Activated CD4-positive, alpha-beta T cell treated with anti-CD3 and anti-CD28 coated beads, Interleukin-2, amount 10 ng/mL, durations not matched to agents 7 days and 5 days (primary cell): ENCODE data around the gene THSD4. TPM values are rescaled to one million over a fixed set of nuclear protein-coding genes. Genes with fewer than 3 reads are reported as not detected.

ENCODE experiments used
- CTCF ChIA-PET: fragments of 350-600 bp; sonication (Branson Sonifier 250); formaldehyde crosslinking; loops from one replicate; lab custom pipeline; 2021; ENCODE audit warnings: antibody characterized with exemption; lab: Charles Lee
- POLR2A ChIA-PET: fragments of 350-600 bp; sonication (Branson Sonifier 250); formaldehyde crosslinking; loops from one replicate; lab custom pipeline; 2021; ENCODE audit warnings: antibody characterized with exemption; lab: Charles Lee
- DNase-seq: peaks from one replicate; pipeline ENCODE4 v3.0.0-alpha.2; 2020
- H3K27ac Mint-ChIP-seq: one replicate; pipeline ENCODE4 v1.8.0; 2021; ENCODE audit warnings: mild to moderate bottlenecking, moderate library complexity, mixed read lengths
- H3K27me3 Mint-ChIP-seq: one replicate; pipeline ENCODE4 v1.8.0; 2021; ENCODE audit warnings: mixed read lengths
- H3K36me3 Mint-ChIP-seq: one replicate; pipeline ENCODE4 v1.8.0; 2021; ENCODE audit warnings: low read depth, mixed read lengths
- H3K4me1 Mint-ChIP-seq: one replicate; pipeline ENCODE4 v1.8.0; 2021; ENCODE audit warnings: mixed read lengths
- H3K4me3 Mint-ChIP-seq: one replicate; pipeline ENCODE4 v1.8.0; 2021; ENCODE audit warnings: mild to moderate bottlenecking, moderate library complexity, mixed read lengths
- H3K9me3 Mint-ChIP-seq: one replicate; pipeline ENCODE4 v1.8.0; 2021; ENCODE audit warnings: mixed read lengths
- total RNA-seq, 2 experiments: library from RNA; stranded (reverse); gene quantifications; one replicate each; pipeline ENCODE4 v1.2.3, GENCODE V29; 2021

THSD4 gene
- total RNA-seq, 2 experiments from 2014 or later: not detected

- H3K27me3 Mint-ChIP-seq: peaks cover 19% of the 10 kb centered on the region
- H3K4me1 Mint-ChIP-seq: peaks cover 25% of the 10 kb centered on the region
- H3K27ac Mint-ChIP-seq: no peak overlapping the region
- H3K9me3 Mint-ChIP-seq: no peaks in the 10 kb centered on the region
- DNase-seq: no peak
- ChIA-PET POLR2A (no interaction called here), CTCF (no interaction called here)
- H3K36me3 Mint-ChIP-seq: no peaks in the 10 kb centered on the region
- H3K4me3 Mint-ChIP-seq: no peak overlapping the region
Measured at GRCh38 chr15:71674354-71674753, 559.1 kb downstream of the THSD4 start.

DNA sequence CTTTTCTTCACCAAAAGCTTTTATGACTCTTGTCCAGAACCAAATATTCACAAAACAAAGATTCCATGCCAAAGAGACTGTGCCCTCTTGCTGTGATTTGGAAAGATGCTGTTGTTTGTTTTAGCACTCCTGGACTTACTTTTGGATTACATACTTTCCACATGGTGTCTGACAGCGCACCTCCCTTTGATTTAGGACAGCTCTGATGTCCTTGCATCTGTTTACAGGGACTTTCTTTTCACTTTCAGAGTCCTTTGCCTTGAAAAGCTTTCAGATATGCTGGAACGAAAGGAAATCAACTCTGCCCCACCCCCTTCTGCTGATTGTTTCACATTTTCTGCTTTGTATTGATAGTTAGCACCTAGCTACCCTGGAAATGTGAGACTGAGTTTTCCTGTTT lies 562.1 kb downstream of the THSD4 start:
- no peak overlapping the region for H3K27ac Mint-ChIP-seq

GRCh38 chr15:71677766-71678165 lies 562.5 kb downstream of the THSD4 start:
- POLR2A ChIA-PET: no interaction called here
- no peaks in the 10 kb centered on the region for H3K36me3 Mint-ChIP-seq
- peaks cover 31% of the 10 kb centered on the region for H3K4me1 Mint-ChIP-seq
- H3K9me3 Mint-ChIP-seq: no peaks in the 10 kb centered on the region
- no peak overlapping the region for H3K4me3 Mint-ChIP-seq
- CTCF ChIA-PET: no interaction called here
- no peak for DNase-seq
- no peak overlapping the region for H3K27ac Mint-ChIP-seq
- H3K27me3 Mint-ChIP-seq: peaks cover 7% of the 10 kb centered on the region

More for the DNA sequence above, 562.1 kb downstream of the THSD4 start:
- CTCF ChIA-PET: no interaction called here
- DNase-seq: no peak
- no peaks in the 10 kb centered on the region for H3K36me3 Mint-ChIP-seq
- POLR2A ChIA-PET: no interaction called here
- H3K9me3 Mint-ChIP-seq: no peaks in the 10 kb centered on the region
- peaks cover 31% of the 10 kb centered on the region for H3K4me1 Mint-ChIP-seq
- H3K27me3 Mint-ChIP-seq: peaks cover 11% of the 10 kb centered on the region
- no peak overlapping the region for H3K4me3 Mint-ChIP-seq

DNA sequence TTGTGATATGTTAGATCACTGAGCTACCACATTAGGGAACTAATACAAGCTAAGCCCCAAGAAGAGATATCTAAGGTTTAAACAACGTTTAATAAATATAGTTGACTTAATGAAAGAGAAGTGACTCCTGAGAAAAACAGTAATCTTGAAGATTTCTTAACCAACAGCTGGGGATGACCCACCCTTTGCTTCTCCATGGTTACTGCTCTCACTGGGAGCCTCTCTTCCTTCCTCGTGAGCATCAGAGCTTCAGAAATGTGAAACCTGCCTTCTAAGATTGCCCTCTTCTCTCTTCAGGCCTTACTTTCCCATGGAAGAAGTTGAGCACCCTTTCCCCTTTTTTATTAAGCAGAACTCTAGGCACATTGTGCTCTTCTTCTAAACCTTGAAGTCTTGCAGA lies 562.9 kb downstream of the THSD4 start:
- H3K27ac Mint-ChIP-seq: no peak overlapping the region
- no peaks in the 10 kb centered on the region for H3K9me3 Mint-ChIP-seq
- no peak for DNase-seq
- POLR2A ChIA-PET: no interaction called here
- no peak overlapping the region for H3K4me3 Mint-ChIP-seq
- CTCF ChIA-PET: no interaction called here
- H3K27me3 Mint-ChIP-seq: peaks cover 9% of the 10 kb centered on the region
- H3K36me3 Mint-ChIP-seq: no peaks in the 10 kb centered on the region
- peaks cover 31% of the 10 kb centered on the region for H3K4me1 Mint-ChIP-seq

DNA sequence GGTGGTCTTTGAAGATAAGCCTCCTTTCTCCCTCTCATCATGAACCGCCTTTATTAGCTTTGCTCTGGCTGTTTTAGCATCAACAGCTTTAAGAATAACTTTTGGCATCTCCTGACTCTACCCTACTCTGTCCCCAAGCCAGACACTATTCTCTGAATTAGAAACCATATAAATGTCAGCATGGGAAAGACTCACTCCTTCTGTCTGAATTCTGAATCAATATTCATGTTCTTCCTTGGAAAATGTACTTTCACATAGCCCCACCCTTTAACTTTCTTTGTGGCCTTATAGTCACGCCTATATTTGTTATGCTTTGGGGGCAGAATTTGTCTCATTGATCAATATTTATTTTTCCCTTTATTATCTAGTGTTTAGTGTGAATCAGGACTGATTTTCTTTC lies 563.3 kb downstream of the THSD4 start:
- CTCF ChIA-PET: no interaction called here

GRCh38 chr15:71679223-71679792 lies 564.0 kb downstream of the THSD4 start:
- Mint-ChIP-seq H3K27ac (peak overlapping the region; percentile 60), H3K36me3 (no peaks in the 10 kb centered on the region), H3K4me3 (no peak overlapping the region), H3K9me3 (no peaks in the 10 kb centered on the region), H3K27me3 (peaks cover 7% of the 10 kb centered on the region), H3K4me1 (peaks cover 31% of the 10 kb centered on the region)
- CTCF ChIA-PET: no interaction called here
- DNase-seq: no peak
- POLR2A ChIA-PET: no interaction called here

More for the DNA sequence above, 563.3 kb downstream of the THSD4 start:
- H3K27ac Mint-ChIP-seq: no peak overlapping the region
- no peak for DNase-seq
- H3K36me3 Mint-ChIP-seq: no peaks in the 10 kb centered on the region
- peaks cover 10% of the 10 kb centered on the region for H3K27me3 Mint-ChIP-seq
- POLR2A ChIA-PET: no interaction called here
- H3K4me3 Mint-ChIP-seq: no peak overlapping the region
- H3K9me3 Mint-ChIP-seq: no peaks in the 10 kb centered on the region
- H3K4me1 Mint-ChIP-seq: peaks cover 31% of the 10 kb centered on the region

DNA sequence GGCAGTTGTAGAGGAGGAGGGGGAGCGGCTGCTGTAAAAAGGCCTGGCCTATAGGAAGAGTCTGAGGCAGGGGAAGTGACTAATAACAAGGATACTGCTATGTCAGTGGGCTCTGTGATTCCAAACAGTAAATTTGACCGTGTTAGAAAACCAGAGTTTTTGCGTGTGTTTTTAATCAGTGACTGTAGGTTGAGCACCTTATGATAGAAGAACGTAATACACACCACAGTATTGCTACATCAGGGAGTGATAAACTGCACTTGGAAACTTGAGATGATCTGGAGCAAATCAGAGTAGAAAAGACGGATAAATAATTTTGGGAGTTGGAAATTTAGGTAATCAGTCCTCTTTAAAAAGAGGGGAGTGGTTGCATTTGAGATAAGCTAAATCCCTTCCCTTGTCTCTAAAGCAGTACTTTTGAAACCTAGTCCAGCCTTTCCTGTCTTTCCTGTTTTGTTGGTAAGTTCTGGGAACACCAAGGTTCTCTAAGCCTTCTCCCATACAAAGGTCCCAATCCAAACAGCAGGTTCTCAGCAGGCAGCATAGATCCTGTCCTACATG lies 564.6 kb downstream of the THSD4 start:
- no peaks in the 10 kb centered on the region for H3K9me3 Mint-ChIP-seq
- H3K36me3 Mint-ChIP-seq: no peaks in the 10 kb centered on the region
- peak overlapping the region; percentile 60 for H3K27ac Mint-ChIP-seq
- peaks cover 7% of the 10 kb centered on the region for H3K27me3 Mint-ChIP-seq
- H3K4me3 Mint-ChIP-seq: no peak overlapping the region
- ChIA-PET POLR2A (no interaction called here), CTCF (no interaction called here)
- no peak for DNase-seq
- H3K4me1 Mint-ChIP-seq: peaks cover 31% of the 10 kb centered on the region

DNA sequence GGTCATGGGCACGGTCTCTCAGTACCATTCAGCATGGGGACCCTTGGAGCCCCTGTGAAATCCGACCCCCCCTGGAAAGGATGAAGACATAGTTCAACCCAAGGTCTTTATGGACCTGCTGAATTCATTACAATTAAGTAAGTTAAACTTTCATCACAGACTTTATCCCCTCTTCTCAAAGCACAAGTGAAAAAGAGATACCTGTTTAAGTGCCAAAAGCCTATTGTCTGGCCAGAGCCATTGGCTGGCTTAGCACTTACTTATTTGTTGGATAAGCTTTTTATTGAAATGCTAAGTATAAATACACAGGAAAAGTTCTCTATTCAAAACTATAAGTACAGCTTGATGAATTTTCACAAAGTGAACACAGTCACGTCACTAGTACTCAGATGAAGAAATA lies 566.7 kb downstream of the THSD4 start:
- no peak for DNase-seq
- Mint-ChIP-seq H3K27me3 (peaks cover 9% of the 10 kb centered on the region), H3K4me3 (no peak overlapping the region), H3K4me1 (peaks cover 26% of the 10 kb centered on the region), H3K9me3 (no peaks in the 10 kb centered on the region), H3K36me3 (no peaks in the 10 kb centered on the region), H3K27ac (no peak overlapping the region)
- POLR2A ChIA-PET: no interaction called here
- CTCF ChIA-PET: no interaction called here

DNA sequence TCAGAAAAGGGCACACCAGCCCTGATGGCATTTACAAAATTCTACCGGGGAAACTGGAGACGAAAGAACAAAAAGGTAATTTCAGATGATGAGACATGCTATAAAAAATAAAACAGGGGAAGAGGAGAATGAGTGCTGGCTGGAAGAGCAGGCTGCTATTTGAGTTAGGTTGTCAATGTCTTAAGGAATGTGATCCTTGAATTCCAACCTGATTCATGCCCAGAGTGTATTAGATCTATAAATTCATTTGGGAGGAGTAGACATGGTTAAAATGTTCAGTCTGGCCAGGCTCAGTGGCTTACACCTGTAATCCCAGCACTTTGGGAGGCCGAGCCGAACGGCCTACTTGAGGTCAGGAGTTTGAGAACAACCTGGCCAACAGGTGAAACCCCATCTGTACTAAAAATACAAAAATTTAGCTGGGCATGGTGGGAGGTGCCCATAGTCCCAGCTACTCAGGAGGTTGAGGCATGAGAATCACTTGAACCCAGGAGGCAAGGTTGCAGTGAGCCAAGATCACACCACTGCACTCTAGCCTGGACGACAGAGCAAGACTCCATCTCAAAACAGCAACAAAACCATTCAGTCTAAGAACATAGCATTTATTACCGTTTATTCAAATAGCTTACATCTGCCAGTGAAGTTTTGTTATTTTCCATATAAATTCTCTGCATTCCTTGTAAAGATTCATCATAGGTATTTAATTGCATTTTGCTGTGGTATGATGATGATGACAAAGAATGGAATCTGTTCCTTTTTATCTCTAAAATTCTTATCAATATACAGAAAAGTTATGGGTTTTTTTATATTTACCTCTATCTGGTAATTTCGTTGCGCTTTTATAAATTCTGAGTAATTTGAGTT lies 568.4 kb downstream of the THSD4 start:
- ChIA-PET POLR2A (no interaction called here), CTCF (no interaction called here)
- Mint-ChIP-seq H3K27me3 (peaks cover 12% of the 10 kb centered on the region), H3K4me1 (peaks cover 11% of the 10 kb centered on the region), H3K4me3 (no peak overlapping the region), H3K36me3 (no peaks in the 10 kb centered on the region), H3K27ac (no peak overlapping the region), H3K9me3 (no peaks in the 10 kb centered on the region)
- no peak for DNase-seq

- no peaks in the 10 kb centered on the region for H3K36me3 Mint-ChIP-seq
- no peaks in the 10 kb centered on the region for H3K9me3 Mint-ChIP-seq
- ChIA-PET POLR2A (no interaction called here), CTCF (interaction anchor here (0.7 kb wide), 1 partner anchor 21 kb away, joined by 5 read pairs; no protein-coding TSS in a partner anchor)
- DNase-seq: no peak
- no peak overlapping the region for H3K4me3 Mint-ChIP-seq
- no peak overlapping the region for H3K27ac Mint-ChIP-seq
- peaks cover 1% of the 10 kb centered on the region for H3K4me1 Mint-ChIP-seq
- H3K27me3 Mint-ChIP-seq: peaks cover 23% of the 10 kb centered on the region
Measured at GRCh38 chr15:71685420-71685993, 570.2 kb downstream of the THSD4 start.

GRCh38 chr15:71686221-71687050 lies 571.2 kb downstream of the THSD4 start:
- no peak for DNase-seq
- Mint-ChIP-seq H3K27ac (no peak overlapping the region), H3K36me3 (no peaks in the 10 kb centered on the region), H3K9me3 (no peaks in the 10 kb centered on the region), H3K4me3 (no peak overlapping the region), H3K4me1 (peaks cover 1% of the 10 kb centered on the region), H3K27me3 (peaks cover 28% of the 10 kb centered on the region)
- CTCF ChIA-PET: no interaction called here
- POLR2A ChIA-PET: no interaction called here

- DNase-seq: no peak
- Mint-ChIP-seq H3K27me3 (peaks cover 40% of the 10 kb centered on the region), H3K4me3 (no peak overlapping the region), H3K9me3 (no peaks in the 10 kb centered on the region), H3K27ac (no peak overlapping the region), H3K4me1 (peaks cover 1% of the 10 kb centered on the region), H3K36me3 (no peaks in the 10 kb centered on the region)
- ChIA-PET CTCF (no interaction called here), POLR2A (no interaction called here)
Measured at GRCh38 chr15:71687902-71688508, 572.7 kb downstream of the THSD4 start.
